ENCODE results near the gene ADAMTSL3.
"Not testable (repeated sequence)": the region's sequence is repeated elsewhere in the genome, so short reads cannot be mapped to it uniquely, and the experiment has no call there.

ADAMTSL3 gene

DNA sequence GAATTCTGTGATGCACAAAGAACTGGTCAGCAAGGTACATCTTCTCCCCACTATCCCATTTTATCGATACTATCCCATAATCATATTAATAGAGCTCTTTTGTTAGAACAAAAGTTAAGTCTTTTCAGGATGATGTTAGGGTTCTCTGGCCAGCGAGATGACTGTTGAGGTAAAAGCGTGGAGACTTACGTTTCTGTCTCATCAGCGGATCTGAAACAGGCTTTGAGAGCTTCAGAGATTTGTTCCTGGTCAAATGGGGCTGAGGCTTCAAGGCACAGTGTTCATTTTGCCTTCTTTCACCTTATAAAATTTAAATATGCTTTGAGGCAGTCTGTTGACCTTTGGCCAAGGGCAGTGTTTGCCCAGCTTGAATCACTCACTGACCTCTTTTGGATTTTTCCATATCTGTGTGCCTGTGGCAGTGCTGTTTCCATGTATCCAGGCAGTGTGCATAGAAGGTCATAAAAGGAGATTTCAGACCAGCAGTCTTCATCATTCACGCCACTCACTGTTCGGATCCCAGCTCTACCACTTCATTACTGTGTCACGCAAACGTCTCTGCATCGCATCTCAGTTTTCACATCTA lies 3.1 kb downstream of the ADAMTSL3 start:
- peak; percentile 7 for DNase-seq

DNA sequence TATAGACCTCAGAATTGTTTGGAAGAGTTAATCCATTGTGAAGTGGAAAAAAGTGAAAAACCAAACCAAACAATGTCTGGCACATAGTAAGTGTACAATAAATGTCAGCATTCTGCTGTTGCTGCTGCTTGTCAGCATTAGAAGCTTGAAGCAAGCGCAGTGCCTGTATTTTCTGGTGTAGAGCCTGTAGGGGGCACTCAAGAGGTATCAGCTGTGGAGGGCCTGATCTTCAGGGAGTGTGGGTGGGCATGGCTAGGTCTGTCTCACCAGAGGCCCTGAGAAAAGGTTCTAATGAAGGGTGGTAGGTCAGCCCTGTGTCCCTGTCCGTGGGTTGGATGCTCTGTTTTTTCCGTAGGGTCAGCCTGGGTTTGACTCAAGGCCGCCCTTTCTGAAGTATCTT lies 3.6 kb downstream of the ADAMTSL3 start:
- peak; percentile 11 for DNase-seq

DNA sequence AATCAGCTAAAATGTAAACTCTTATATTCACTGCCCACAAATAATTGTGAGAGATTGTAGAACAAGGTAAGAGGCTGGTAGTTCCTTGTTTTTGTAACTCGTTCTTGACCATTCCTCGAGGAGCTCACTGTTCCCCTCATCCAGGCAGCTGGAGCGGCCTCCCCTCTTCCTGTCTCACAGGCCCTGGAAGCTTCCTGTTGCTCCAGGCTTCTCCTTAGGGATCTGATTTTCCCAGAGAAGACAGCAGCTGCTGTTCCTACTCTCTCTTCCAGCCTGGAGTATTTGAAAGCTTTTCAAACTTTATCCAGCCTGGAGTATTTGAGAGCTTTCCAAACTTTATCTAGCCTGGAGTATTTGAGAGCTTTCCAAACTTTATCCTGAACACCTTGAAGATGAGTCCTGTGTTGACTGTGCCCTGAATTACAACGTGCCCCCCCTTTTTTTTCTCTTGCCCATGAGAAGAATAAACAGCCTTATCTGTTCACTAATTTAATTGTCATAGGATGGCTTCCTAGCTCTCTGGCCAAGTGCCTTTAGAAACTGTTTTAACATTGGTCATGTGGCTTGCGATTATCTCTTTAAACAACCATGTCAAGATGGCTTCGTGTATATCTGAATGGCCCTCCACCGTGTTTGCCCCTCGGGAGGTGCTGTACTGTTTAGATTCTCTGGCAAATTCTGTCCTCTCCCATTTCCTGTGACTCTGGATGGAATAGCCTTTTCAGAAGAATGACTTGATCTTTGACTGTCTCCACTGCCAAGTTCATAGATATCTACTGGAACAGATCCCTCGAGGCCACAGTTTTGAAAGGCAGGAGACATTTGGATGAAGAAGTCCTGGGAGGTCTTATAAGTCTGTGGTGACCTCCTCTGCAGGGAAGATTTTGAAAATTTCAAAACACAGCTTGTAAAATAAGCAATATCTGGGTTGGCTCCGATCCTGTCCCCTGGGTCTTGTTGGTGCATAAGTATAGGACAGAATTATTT lies 4.8 kb downstream of the ADAMTSL3 start:
- no peak for DNase-seq

DNA sequence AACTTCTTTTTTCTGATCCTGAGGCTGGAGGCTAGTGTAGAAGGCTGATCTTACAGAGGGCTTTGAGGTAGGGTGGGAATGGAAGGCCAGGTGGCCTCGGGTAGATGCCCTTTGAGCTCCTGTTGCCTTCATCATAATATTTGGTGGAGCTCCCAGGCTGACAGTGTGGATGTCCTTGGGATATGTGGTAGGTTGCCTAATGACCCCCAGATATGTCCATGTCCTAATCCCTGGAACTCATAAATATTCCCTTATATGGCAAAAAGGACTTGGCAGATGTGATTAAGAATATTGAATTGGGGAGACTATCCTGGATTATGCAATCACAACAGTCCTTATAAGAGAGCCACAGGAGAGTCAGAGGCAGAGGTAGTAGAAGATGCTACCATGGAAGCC lies 5.5 kb downstream of the ADAMTSL3 start:
- DNase-seq, result no peak

DNA sequence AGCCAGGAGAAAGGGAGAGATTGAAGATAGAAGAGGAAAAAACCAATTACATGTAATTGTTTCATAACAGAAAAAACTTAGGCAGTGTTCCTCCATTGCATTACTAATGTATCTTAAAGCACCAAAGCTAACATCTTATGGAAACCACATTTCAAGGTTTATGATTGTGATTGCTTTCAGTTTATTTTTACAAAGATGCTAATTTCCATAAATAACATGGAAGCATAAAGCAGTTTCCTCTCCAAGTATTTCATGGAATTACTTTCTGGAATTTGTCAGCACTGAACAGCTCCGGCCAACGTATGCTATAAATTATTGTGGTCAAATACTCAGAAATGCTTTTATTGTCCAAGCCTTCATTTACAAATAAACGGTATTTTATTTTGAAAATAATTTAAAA lies 11.6 kb downstream of the ADAMTSL3 start:
- no peak for DNase-seq

DNA sequence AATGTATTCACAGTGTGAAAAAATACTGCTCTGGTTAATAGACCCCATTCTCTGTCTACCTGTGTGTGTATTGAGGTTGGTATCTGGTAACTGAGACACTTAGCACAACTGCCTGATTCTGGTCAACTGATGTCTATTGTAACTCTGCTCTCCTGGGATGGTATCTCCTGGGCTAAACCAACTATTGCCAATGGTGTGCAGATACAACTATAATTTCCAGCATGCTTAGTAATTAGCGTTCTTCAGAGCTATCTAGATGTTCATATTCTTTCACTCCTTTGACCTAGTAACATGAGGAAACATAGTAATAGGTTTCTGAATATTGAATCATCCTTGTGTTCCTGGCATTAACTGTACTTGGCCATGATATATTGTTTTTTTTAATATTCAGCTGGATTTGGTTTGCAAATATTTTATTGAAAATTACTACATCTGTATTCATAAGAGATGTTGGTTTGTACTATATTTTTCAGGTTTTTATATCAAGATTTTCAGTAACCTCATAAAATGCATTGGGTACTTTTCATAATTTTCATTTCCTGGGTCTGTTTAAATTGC lies 16.8 kb downstream of the ADAMTSL3 start:
- no peak for DNase-seq

DNA sequence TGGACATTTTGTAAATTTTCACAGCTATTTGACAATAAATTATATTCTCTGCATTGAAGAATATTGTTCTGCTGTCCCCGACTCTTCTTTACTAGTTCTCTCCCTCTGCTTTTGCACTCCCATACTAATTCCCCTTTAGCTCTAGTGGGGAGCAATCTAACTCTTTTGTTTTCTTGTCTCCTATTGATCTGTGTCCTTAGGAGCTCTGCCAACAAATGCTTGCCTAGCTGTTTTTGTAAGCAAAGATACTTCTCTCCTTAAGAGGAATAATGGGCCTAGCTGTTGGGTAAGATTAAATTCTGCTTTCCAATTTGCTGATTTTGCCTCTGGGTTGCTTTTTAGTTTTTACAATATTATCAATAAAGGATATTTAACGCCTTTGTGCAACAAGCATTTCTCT lies 17.7 kb downstream of the ADAMTSL3 start:
- DNase-seq, result no peak

DNA sequence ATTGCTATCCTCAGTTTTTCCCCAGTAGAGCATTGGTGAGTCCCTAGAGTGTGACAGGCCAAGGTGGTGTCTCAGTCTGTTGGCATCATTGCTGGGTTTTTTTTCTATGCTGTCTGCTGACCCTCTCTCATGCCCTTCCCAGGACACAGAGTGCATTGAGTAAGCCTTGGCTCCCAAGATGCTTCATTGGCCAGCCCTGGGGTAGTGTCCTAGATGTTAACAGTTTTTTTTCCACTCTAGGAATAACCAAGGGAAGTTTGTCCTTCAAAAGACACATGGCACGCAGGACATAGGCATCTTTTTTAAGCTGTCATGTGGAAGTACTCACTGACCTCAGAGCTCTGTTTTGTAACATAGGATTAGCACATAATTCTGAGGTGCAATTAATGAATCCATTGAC lies 19.5 kb downstream of the ADAMTSL3 start:
- DNase-seq, result no peak

DNA sequence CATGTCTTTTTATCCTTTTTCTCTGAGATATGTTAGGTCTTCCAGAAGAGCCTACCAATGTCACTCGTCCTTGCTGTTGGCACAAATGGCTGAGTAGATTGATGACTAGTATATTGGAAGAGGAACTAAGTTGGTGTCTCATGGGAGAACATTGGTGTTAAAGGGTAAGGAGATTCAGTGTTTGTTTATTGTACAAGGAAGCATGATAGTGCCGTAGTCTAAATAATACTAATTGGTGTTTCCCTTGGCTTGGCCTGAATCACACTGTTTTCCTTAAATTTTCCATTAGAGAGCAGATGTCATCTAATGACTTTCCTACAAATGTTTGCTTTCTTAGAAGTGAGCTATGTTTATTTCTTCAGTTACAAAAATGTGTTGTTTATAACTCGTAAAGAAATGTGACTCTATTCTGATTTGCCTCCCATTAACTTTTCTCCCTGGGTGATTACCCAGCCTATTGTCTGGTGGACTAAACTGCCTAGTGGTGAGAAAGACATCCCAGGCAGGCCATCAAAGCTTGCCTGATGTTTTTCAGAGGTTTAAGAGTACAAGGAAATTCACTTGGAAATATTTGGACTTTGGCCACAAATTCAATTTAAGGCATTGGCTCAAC lies 28.7 kb downstream of the ADAMTSL3 start:
- DNase-seq, result no peak

DNA sequence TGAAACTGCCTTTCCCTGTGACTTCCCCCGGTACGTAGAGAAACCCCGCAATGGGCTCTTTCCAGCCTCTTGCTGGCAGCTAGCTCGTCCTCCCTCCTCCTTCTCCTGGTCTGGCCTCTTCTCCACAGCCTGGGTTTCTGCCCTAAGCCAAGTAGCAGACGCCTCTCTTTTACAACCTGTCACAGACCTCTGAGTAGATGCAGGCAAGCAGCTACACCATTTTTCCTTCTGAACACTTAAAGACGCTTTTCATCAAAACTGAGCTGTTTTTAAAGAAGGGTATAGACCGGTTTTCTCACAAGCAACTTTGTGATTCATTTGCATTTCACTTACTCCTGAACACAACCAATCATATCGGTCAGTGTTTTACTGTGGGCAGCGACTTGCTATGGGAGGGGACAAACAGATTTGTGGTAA lies 32.0 kb downstream of the ADAMTSL3 start:
- DNase-seq, result no peak

DNA sequence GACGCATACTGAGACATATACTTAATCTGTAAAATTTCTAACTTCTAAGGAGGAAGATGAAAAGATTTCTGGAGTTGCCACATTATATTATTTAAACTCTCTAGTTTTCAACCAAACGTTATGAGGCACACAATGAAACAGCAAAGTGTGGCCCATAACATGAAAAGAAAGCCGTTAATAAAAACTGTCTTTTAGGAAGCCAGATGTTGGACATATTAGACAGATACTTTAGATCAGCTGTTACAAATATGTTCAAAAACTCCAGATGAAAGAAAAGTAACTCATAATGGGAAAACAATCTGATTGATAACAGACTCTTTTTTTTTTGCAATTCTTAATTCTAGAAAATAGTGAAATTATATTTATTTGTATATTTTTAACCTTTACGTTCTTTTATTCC lies 34.3 kb downstream of the ADAMTSL3 start:
- DNase-seq, result no peak

DNA sequence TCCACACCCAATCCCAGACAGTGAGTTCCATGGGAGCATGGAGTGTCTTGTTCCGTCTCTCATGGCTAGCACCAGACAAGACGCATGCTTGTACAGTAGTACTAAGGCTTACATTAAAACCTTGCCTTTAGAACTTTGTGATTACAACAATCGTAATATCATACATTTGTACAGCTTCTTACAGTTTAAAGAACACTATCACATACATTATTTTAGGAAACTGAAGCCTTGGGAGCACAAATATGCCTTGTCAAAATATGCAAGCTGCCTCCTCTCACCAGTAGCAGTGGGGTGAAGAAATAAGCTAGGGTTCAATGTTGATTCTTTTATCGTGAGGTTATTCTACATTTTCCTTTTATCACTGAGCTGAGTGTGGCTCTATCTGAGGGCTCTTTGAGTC lies 36.8 kb downstream of the ADAMTSL3 start:
- DNase-seq, result no peak

DNA sequence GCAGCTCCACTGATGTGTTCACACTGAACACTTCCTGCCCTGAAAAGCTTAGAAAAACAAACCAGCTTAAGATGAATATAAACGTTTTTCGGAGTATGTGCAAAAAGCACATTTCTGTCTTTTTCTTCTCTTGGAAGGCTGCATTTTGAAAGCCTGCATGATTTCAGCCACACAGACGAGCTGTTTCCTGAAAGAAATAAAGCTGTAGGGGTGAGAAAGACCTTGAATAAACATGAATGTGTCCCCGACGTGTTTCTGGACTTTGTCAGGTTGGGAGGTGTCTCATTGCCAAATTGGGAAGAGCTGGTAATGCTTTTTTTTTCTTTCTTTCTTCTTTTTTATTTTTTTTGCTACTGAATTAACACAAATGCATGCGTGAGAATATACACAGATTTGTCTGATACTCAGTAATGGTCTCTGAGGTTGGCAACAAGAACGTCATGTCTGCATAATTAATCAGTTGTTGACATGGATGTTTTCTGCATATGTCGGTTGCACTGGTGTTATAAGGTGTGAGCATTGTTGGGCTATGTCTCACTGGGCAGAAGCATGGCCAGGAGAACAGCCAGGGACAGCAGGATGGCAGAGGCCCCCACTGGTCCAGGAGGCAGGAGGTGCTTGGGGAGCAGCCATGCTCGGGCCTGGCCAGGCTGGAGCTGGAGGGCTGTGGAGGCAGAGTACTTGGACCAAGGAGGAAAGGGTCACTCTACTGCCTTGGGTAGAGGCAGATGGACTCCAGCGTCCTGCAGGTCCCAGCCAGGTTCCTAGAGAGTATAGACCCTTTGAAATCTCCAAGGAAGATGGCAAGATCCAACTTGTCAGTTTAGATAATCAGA lies 39.0 kb downstream of the ADAMTSL3 start:
- no peak for DNase-seq

DNA sequence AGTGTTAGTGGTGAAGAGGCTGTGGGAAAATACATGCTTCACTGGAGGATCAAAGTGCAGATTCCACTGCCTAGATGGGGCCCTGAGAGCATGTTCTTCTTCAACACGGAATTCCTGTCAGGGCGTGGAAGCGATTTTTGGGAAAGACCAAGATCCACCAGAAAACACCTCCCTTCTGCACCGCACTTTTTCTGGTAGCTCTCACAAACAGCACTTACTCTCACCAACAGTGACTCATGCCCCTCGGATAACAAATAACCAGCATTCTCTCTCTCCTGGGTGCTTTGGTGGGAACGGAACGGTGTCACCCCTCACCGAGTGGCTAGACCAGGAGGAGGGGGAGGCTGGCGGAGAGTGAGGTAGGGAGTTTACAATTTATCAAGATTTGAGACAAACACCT lies 40.1 kb downstream of the ADAMTSL3 start:
- DNase-seq, result peak; percentile 46

DNA sequence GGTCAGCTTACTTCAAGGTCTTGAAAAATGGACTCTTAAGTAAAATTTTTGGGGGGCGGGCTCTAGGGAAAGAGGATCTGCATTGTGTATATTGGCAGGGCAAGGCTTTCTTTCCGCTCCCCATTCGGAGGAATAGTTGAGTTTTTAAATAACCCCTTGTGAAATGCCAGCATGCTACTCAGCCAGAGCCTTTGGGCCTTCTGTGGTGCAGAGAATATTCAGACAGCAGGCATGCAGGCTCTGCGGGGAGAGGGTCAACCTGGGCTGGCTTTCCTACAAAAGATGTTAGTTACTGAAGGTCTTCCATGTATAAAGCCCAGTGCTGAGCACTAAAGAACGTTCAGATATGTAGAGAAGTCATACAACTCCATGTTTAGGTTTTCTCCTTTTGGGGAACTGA lies 40.6 kb downstream of the ADAMTSL3 start:
- no peak for DNase-seq

DNA sequence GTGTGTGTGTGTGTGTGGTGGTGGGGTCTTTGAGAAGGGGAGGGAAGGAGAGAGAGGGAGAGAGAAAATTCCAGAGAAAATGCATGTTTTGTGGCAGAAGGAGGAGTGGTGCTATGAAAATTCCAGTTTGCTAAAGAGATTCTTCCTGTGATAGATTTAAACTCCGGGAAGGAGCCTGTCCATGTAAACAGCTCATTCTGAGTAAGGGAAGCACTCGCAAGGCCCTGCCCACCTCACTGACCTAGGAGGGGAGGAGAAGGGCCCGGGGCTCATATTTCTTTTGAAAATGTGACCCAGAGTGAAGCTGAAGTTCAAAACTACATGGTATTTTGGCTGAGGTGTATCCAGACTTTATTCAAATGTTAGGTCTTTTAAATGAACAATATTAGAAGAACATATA lies 41.3 kb downstream of the ADAMTSL3 start:
- DNase-seq, result no peak

DNA sequence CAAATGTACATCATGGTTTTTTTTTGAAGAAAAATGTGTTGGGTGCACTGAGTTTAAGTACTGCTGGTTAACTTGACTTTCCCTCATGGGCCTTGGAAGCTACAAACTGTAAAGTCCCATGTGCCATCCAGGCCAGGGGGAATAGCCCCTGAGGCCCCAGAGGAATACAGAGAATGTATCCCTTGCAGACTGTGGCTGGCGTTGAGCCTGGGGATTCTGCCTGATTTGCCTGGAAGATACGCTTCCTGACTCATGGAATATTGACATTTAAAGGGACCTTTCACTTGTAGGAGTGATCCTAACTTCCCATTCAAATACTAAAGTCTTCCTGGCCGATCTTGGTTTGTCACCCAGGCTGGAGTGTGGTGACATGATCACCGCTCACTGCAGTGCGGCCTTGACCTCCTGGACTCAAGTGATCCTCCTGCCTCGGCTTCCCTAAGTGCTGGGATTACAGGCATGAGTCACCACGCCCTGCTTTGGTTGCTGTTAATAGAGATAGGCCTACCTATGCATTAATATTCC lies 42.0 kb downstream of the ADAMTSL3 start:
- no peak for DNase-seq

DNA sequence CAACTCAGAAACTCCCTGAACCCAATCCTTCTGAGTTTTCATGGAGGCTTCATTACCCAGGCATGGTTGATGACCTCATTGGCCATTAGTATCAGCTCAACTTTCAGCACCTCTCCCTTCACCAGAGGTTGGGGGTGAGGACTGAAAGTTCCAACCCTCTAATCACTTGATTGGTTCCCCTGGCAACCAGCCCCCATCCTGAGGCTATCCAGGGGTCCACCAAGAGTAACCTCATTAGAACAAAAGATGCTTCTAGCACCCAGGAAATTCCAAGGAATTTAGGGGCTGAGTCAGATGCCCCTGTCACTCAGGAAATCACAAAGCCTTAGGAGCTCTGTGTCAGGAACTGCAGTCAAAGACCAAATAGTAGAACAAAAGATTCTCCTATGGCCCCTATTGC lies 43.8 kb downstream of the ADAMTSL3 start:
- no peak for DNase-seq

DNA sequence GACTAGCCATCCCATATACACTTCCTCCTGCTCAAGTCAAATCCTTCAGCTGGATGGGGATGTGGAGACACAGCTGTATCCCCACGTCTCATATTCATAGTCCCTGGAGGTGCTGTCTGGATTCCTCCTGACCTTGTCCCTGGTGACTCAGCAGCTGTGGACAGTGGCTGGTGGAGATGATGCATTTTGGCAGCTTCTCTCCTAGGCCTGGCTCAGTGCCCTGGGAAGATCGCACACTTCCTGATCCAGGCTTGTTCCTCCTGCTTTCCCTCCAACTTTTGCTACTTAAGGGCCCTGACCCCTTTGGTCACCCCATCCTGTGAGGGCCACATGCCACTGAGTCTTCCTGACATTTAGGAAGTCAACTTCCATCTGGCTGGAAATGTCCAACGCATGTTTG lies 44.4 kb downstream of the ADAMTSL3 start:
- DNase-seq, result peak; percentile 32

DNA sequence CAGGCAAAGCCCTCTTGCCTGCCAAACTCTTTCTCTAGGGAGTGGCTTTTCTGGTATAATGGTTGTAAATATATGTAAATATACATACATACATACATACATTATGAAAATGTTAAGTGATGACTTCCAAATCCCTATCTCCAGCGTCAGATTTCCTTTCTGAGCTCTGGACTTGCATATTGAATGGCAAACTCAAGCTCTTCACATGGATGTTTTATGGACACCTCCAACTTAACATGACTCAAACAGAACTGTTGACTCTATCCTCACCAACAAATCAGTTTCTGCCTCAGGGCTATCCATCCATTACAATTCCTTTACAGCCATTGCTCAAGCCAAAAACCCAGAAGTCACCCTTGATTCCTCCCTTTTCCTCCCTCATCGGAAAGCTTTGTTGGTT lies 45.1 kb downstream of the ADAMTSL3 start:
- no peak for DNase-seq

DNA sequence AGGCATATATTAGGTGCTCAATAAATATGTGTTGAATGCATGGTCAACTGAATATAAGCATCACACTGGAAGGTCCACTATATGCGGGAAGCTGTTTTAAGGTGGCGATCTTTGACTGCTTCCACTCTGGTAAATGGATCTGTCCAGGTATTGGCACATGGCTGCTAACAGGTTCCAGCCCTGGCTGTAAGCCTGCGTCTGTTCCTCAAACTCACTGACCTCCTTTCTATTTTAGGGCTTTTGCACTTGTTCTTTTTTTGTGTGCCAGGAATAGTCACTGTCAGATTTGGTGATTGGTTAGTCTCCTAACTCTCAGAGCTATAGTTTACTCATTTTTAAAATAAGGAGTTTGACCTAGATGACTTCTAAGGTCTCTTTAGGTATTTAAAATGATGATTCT lies 46.2 kb downstream of the ADAMTSL3 start:
- DNase-seq, result no peak

DNA sequence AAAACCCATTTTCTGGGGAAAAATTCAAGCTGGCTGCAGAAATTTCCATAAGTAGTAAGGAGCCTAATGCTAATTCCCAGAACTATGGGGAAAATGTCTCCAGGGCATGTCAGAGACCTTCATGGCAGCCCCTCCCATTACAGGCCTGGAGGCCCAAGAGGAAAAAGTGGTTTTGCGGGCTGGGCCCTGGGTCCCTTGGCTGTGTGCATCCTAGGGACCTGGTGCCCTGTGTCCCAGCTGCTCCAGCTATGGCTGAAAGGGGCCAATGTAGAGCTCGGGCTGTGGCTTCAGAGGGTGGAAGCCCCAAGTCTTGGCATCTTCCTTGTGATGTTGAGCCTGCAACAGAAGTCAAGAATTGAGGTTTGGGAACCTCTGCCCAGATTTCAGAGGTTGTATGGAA lies 48.4 kb downstream of the ADAMTSL3 start:
- not testable (repeated sequence) for DNase-seq

DNA sequence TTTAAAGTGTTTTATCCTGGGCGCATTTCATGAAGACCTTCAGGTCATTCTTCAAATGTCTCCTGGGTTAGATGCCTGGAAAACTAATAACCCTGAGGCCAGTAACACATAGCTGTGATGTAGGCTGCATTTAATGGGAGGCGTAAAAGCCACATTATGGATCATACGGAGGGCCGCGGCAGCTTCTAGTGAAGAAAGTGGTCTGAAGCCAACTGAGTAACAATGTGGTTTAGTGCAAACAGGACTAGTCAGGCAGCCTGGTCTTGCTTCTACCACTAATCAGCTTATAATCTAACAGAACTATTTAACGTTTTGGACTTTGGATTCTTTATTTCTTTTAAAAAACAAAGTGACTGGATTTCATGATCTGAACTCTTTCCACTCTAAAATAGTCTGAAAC lies 54.4 kb downstream of the ADAMTSL3 start:
- no peak for DNase-seq

Measured in DMS53 (cell line).